H1 (cell line): ENCODE measurements around the gene FCN2. TPM values are rescaled to one million over a fixed set of nuclear protein-coding genes. Genes with fewer than 3 reads are reported as not detected.

Experiments used
- BCL11A ChIP-seq, 2 experiments: IDR thresholded peaks; one replicate each; pipeline ENCODE4 v1.6.1; 2011; ENCODE audit warnings: low read depth in 2 of 2, low read length in 2 of 2, mild to moderate bottlenecking in 2 of 2
- CTCF ChIP-seq, 3 experiments: IDR thresholded peaks; 1 replicate in 2 of 3; 2 replicates in 1 of 3; pipeline versions ENCODE4 v1.5.1 to v1.6.1; 2011; ENCODE audit warnings: low read length in 3 of 3, mild to moderate bottlenecking in 3 of 3, inconsistent platforms in 2 of 3, low read depth in 1 of 3, moderate library complexity in 1 of 3; ENCODE audit not compliant: insufficient read depth in 1 of 3; ENCODE audit errors: control extremely low read depth in 1 of 3
- EZH2 ChIP-seq: fragments of 200-600 bp; sonication (generic); IDR thresholded peaks from 2 replicates; pipeline ENCODE4 v1.7.1; 2012; ENCODE audit warnings: low read depth, mild to moderate bottlenecking, moderate library complexity, low read length, inconsistent platforms; ENCODE audit not compliant: severe bottlenecking
- FOSL1 ChIP-seq: IDR thresholded peaks from 2 replicates; pipeline ENCODE4 v1.6.1; 2011; ENCODE audit warnings: mild to moderate bottlenecking, low read depth, low read length, moderate library complexity; ENCODE audit not compliant: insufficient read depth
- GABPA ChIP-seq: IDR thresholded peaks from 2 replicates; pipeline ENCODE4 v1.6.1; 2011; ENCODE audit warnings: mild to moderate bottlenecking, low read length, moderate library complexity, borderline replicate concordance; ENCODE audit not compliant: insufficient read depth
- RAD21 ChIP-seq, 2 experiments: IDR thresholded peaks in 1 of 2; conservative IDR thresholded peaks in 1 of 2; 2 replicates each; pipeline ENCODE4 v1.6.1; 2011; ENCODE audit warnings: low read depth in 2 of 2, low read length in 2 of 2, improper control_type of control experiment in 1 of 2, inconsistent platforms in 1 of 2, mild to moderate bottlenecking in 1 of 2, moderate library complexity in 1 of 2
- TBP ChIP-seq: IDR thresholded peaks from 2 replicates; pipeline ENCODE4 v1.6.1; 2011; ENCODE audit warnings: low read depth, low read length, improper control_type of control experiment
- polyA plus RNA-seq, 7 experiments: library from polyadenylated mRNA; depleted of rRNA in 3 of 7; stranded (reverse) in 5 of 7; unstranded in 2 of 7; fragments of >200 nt in 5 of 7; fragments of 200-250 nt in 2 of 7; gene quantifications; 1 replicate in 5 of 7; 2 replicates in 1 of 7; 4 replicates in 1 of 7; pipeline versions ENCODE4 v1.2.1 to v1.2.3, GENCODE V29; 2011 to 2013; ENCODE audit warnings: missing spikeins in 2 of 7, mixed read lengths in 2 of 7
- total RNA-seq: library from RNA; stranded (reverse); fragmentation: NEBNext Ultra II Directional; extraction: Animal tissue kit (Norgen Biotek cat#: 25700); gene quantifications from 2 replicates; pipeline ENCODE4 v1.2.1, GENCODE V29; 2021
- TF ChIP-seq, protein P1 (sequence below): IDR thresholded peaks from 2 replicates; pipeline ENCODE4 v1.6.1; 2012; ENCODE audit warnings: inconsistent platforms

FCN2 gene
- total and polyA plus RNA-seq, 2 of the 8 experiments (the other 6 are each of a cell fraction or from before 2014, with no cell fraction given) = not detected

GRCh38 chr9:134887686-134888602 is 7.3 kb downstream of the FCN2 start (continued):
- TF ChIP-seq CTCF (IDR thresholded peaks at IDR 0.05; ENCODE audit: control extremely low read depth in 1 of 3, insufficient read depth in 1 of 3, low read depth in 1 of 3, low read length in 3 of 3) = no peak
- TF ChIP-seq GABPA = no peak
- TF ChIP-seq, protein P1, sequence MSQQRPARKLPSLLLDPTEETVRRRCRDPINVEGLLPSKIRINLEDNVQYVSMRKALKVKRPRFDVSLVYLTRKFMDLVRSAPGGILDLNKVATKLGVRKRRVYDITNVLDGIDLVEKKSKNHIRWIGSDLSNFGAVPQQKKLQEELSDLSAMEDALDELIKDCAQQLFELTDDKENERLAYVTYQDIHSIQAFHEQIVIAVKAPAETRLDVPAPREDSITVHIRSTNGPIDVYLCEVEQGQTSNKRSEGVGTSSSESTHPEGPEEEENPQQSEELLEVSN = no peak
- TF ChIP-seq EZH2 = no peak
- TF ChIP-seq BCL11A (IDR thresholded peaks at IDR 0.05; ENCODE audit: low read depth in 2 of 2, low read length in 2 of 2) = no peak
- no peak for TF ChIP-seq TBP
- no peak for TF ChIP-seq FOSL1
- no peak for TF ChIP-seq RAD21 (IDR thresholded peaks at IDR 0.05 in 1 of 2, conservative IDR thresholded peaks at IDR 0.05 in 1 of 2; ENCODE audit: low read depth in 2 of 2, low read length in 2 of 2)
